ENCODE results near the gene SPATA31C2.

- TF ChIP-seq POLR2A (IDR thresholded peaks at IDR 0.05; ENCODE audit: low read length) (no peak), MAZ (IDR thresholded peaks at IDR 0.05; ENCODE audit: borderline replicate concordance, low read depth, low read length) (no peak), CTCF (IDR thresholded peaks at IDR 0.05) (no peak), EP300 (IDR thresholded peaks at IDR 0.05) (no peak)
Observed at GRCh38 chr9:88090151-88090581, 48.1 kb downstream of the SPATA31C2 start.

Data from A549 (cell line).